HG03196 (cell line): Measurements from ENCODE around the gene APCDD1L.
"Not testable (repeated sequence)": the region's sequence is repeated elsewhere in the genome, so short reads cannot be mapped to it uniquely, and the experiment has no call there.

Experiments
- ATAC-seq: cut with Tn5 transposase; IDR thresholded peaks from one replicate; pipeline ENCODE4 v1.9.1; 2021; ENCODE audit not compliant: unreplicated experiment

Gene APCDD1L

DNA sequence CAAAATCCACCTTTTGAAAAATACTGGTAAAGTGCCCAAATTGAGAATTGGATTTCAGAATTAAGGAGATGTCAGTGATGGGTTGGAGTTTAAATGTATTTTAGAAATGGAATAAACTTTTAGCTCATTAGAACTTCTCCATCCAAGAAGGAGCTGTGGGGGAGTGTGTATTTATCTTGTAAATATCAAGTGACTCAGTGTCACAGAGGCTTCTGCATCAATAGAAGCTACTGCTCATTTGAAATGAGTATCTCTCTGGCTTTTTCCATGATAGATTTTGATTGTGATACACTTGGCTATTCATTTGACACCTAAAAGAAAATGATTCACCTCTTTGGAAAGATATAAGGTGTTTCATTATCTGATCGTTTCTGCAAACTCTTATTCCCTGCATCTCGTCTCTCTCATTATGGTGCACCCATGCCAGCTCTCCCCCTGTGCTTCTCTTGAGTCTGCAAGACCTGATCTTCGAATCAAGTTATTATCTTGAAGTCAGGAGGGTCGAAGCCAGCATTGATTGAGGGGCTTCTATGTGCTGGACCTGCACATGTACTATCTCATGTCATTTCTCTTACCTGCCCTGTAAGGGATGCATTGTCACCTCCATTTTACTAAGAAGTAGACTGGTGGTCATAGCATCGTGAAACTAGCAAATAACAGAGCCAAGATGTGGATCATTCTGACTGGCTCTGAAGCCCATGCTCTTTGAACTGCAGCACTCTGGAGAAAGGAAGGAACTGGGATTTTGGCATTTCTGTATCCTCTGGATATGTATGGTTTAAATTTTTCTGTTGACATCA lies 96.0 kb downstream of the APCDD1L start:
- ATAC-seq: no peak

DNA sequence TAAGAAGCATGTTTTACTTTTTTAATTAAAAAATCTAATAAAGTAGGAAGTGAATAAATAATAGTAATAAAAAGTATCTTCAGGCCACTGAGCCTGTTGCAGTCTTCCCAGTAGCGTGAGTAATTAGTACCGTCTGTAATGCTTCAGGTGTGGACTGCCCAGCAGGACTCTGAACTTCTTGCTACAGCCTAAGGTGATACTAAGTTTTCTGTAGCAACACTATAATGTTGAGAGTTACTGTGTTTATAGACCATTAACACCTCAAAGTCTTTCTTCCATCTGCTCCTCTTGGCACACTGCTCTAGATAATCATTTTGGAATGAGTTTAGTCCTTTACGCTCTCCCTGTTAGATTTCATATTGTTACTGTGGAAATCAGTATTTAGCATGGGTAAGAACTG lies 97.8 kb downstream of the APCDD1L start:
- ATAC-seq: no peak

DNA sequence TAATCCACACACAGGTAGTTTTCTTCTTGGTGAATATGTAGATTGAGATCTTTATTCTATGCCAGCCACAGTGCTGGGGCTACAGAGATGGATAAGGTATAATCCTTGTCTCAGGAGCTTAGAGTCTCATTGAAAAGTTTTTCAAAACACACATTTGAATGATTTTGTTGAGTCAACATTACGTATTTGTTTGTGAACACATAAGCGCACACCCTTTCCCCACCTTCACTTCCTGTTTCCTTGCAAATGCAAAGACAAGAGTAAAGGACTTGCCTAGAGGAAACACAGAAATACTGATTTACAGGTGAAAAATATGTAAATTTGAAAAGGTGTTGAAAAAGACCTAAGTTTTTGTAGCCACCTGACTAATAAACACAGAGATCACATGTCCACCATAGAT lies 98.4 kb downstream of the APCDD1L start:
- ATAC-seq: no peak

DNA sequence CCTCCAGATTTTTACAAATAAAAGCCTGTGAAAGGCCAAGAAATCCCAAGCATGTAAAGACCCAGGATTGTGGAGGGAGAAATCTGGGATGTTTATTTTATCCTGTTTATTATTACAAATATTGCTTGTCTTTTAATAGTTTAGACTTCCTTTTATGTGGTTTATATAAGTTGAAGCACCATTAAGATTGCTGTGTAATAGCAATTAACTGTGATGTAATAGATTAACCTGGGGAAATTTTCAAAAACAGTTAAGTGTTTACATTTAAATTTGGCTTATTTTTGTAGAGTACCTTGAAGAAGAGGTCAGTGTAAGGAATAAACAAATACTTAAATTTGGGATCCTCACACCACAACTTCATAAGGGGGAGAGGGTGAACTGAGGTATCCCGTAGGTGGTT lies 99.1 kb downstream of the APCDD1L start:
- no peak for ATAC-seq

DNA sequence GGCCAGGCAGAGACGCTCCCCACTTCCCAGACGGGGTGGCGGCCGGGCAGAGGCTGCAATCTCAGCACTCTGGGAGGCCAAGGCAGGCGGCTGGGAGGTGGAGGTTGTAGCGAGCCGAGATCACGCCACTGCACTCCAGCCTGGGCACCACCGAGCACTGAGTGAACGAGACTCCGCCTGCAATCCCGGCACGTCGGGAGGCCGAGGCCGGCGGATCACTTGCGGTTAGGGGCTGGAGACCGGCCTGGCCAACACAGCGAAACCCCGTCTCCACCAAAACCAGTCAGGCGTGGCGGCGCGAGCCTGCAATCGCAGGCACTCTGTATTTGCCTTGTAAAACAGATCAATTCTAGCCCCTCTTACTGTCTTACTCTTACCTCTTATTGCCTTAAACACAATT lies 100.4 kb downstream of the APCDD1L start:
- ATAC-seq: not testable (repeated sequence)

DNA sequence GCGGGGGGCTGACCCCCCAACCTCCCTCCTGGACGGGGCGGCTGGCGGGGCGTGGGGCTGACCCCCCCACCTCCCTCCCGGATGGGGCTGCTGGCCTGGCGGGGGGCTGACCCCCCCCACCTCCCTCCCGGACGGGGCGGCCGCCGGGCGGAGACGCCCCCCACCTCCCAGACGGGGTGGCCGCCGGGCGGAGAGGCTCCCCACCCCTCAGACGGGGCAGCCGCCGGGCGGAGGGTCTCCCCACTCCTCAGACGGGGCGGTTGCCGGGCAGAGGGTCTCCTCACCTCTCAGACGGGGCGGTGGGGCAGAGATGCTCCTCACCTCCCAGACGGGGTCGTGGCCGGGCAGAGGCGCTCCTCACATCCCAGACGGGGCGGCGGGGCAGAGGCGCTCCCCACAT lies 101.0 kb downstream of the APCDD1L start:
- ATAC-seq: not testable (repeated sequence)
